KMS-11 (cell line): ENCODE measurements around the gene LLGL1.

Source experiments
- H2AFZ ChIP-seq: fragments of 200-600 bp; sonication (generic); 2 replicates; pipeline ENCODE4 v1.6.1; 2016; ENCODE audit warnings: antibody characterized with exemption, mixed run types, low read depth
- H3K27ac ChIP-seq: fragments of 200-600 bp; sonication (generic); 2 replicates; pipeline ENCODE4 v1.6.1; 2016; ENCODE audit warnings: mild to moderate bottlenecking, mixed run types
- H3K27me3 ChIP-seq: fragments of 200-600 bp; sonication (generic); 2 replicates; pipeline ENCODE4 v1.6.1; 2017; ENCODE audit warnings: mild to moderate bottlenecking, low read depth, mixed run types, moderate library complexity; ENCODE audit not compliant: insufficient read depth
- H3K36me3 ChIP-seq: fragments of 200-600 bp; sonication (generic); 2 replicates; pipeline ENCODE4 v1.6.1; 2017; ENCODE audit warnings: mild to moderate bottlenecking, mixed run types; ENCODE audit not compliant: insufficient read depth
- H3K4me1 ChIP-seq: fragments of 200-600 bp; sonication (generic); 2 replicates; pipeline ENCODE4 v1.6.1; 2016; ENCODE audit warnings: mild to moderate bottlenecking, low read depth, mixed run types; ENCODE audit not compliant: poor library complexity, severe bottlenecking
- H3K4me2 ChIP-seq: fragments of 200-600 bp; sonication (generic); 2 replicates; pipeline ENCODE4 v1.7.0; 2016; ENCODE audit warnings: mild to moderate bottlenecking, mixed run types
- H3K4me3 ChIP-seq: fragments of 200-600 bp; sonication (generic); IDR thresholded peaks from 2 replicates; pipeline ENCODE4 v1.6.1; 2017; ENCODE audit warnings: low read depth, low read length, mixed read lengths; ENCODE audit not compliant: insufficient read depth
- H3K79me2 ChIP-seq: fragments of 200-600 bp; sonication (generic); 2 replicates; pipeline ENCODE4 v1.6.1; 2016; ENCODE audit warnings: low read depth, mixed run types; ENCODE audit not compliant: insufficient read depth
- H3K9ac ChIP-seq: fragments of 200-600 bp; sonication (generic); 2 replicates; pipeline ENCODE4 v1.6.1; 2016; ENCODE audit warnings: mild to moderate bottlenecking, mixed run types
- H4K20me1 ChIP-seq: fragments of 200-600 bp; sonication (generic); 2 replicates; pipeline ENCODE4 v1.6.1; 2016; ENCODE audit warnings: mild to moderate bottlenecking, mixed run types; ENCODE audit not compliant: insufficient read depth
- CTCF ChIP-seq: fragments of 200-600 bp; sonication (generic); conservative IDR thresholded peaks from 2 replicates; pipeline ENCODE4 v1.6.1; 2017; ENCODE audit warnings: low read depth, mild to moderate bottlenecking, antibody characterized with exemption, low read length, moderate library complexity, mixed read lengths

The LLGL1 gene

DNA sequence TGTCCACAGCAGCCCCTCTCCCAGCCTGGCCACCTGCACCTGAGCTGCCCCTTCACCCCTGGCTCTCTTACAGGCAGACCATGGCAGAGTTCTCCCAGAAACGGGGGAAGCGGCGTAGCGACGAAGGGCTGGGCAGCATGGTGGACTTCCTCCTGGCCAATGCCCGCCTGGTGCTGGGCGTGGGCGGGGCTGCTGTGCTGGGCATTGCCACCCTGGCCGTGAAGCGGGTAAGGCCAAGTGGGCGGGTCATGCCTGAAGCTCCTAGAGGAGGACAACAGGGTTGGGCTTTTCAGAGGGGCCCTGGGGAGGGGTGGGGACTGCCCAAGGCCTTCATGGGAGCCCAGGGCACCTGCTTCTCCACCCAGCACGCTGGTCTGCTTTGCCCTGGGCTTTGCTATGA lies 37.2 kb downstream of the LLGL1 start:
- TF ChIP-seq CTCF: no peak
- Histone ChIP-seq H3K9ac (no peak overlapping the region), H3K4me2 (no peak overlapping the region), H3K36me3 (no peaks in the 10 kb centered on the region), H2AFZ (no peak overlapping the region), H3K4me3 (no peak overlapping the region), H4K20me1 (no peaks in the 10 kb centered on the region), H3K4me1 (peaks cover under 1% of the 10 kb centered on the region), H3K79me2 (no peaks in the 10 kb centered on the region; the same call in 1 of the 2 replicates), H3K27ac (no peak overlapping the region), H3K27me3 (no peaks in the 10 kb centered on the region)

- H3K27me3 ChIP-seq: no peaks in the 10 kb centered on the region
- H4K20me1 ChIP-seq: no peaks in the 10 kb centered on the region
- no peak overlapping the region for H2AFZ ChIP-seq
- H3K4me3 ChIP-seq: no peak overlapping the region
- no peak overlapping the region for H3K4me2 ChIP-seq
- TF ChIP-seq CTCF: no peak
- H3K36me3 ChIP-seq: no peaks in the 10 kb centered on the region
- H3K79me2 ChIP-seq: no peaks in the 10 kb centered on the region
- no peak overlapping the region for H3K9ac ChIP-seq
- H3K4me1 ChIP-seq: no peaks in the 10 kb centered on the region
- no peak overlapping the region for H3K27ac ChIP-seq
Observed at GRCh38 chr17:18263885-18264682, 38.6 kb downstream of the LLGL1 start.

- Histone ChIP-seq H3K27me3 (no peaks in the 10 kb centered on the region), H4K20me1 (no peaks in the 10 kb centered on the region), H3K27ac (no peak overlapping the region), H3K9ac (no peak overlapping the region), H3K4me3 (no peak overlapping the region), H3K4me1 (peaks cover 9% of the 10 kb centered on the region), H3K79me2 (no peaks in the 10 kb centered on the region), H3K36me3 (no peaks in the 10 kb centered on the region), H3K4me2 (no peak overlapping the region), H2AFZ (no peak overlapping the region)
- TF ChIP-seq CTCF: no peak
Observed at GRCh38 chr17:18267366-18267765, 41.9 kb downstream of the LLGL1 start.

GRCh38 chr17:18267927-18268711 lies 42.7 kb downstream of the LLGL1 start:
- H4K20me1 ChIP-seq: no peaks in the 10 kb centered on the region
- no peak overlapping the region for H2AFZ ChIP-seq
- H3K9ac ChIP-seq: no peak overlapping the region
- H3K27ac ChIP-seq: no peak overlapping the region
- no peak overlapping the region for H3K4me3 ChIP-seq
- no peak overlapping the region for H3K4me2 ChIP-seq
- peaks cover 10% of the 10 kb centered on the region for H3K4me1 ChIP-seq
- no peaks in the 10 kb centered on the region for H3K27me3 ChIP-seq
- no peaks in the 10 kb centered on the region for H3K79me2 ChIP-seq
- TF ChIP-seq CTCF: no peak
- H3K36me3 ChIP-seq: no peaks in the 10 kb centered on the region
